ENCODE data around the gene SETD2. TPM values are rescaled to one million over a fixed set of nuclear protein-coding genes. Genes with fewer than 3 reads are reported as not detected.

The SETD2 gene
- total and polyA plus RNA-seq, 2 experiments from 2014 or later, result 11.9 to 37.8 TPM

DNA sequence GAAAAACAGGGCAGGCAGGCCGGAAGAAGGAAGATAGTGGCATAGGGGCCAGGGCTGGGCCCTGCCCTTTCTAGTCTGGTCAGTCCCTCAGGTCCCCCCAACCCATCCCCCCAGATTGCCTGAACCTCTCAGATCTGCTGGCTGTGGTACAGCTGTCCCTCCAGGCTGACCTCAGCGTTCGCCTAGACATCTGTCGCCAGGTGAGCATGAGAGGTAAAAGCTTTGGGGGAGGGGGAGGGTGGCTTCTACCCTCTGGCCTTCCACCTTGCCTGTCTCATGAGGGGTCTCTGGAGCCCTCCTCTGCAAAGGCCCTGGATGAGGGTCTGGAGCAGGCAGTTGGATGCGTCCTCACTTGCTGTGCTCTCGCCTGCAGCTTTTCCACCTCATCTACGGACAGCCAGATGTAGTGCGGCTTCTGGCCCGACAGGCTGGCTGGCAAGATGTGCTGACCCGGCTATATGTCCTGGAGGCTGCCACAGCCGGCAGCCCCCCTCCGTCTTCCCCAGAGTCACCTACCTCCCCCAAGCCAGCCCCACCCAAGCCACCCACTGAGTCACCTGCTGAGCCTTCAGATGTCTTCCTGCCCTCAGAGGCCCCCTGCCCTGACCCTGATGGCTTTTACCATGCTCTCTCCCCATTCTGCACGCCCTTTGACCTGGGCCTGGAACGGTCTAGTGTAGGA lies 164.3 kb downstream of the SETD2 start:
- Histone ChIP-seq H3K4me3 (no peak overlapping the region), H3K79me2 (no peaks in the 10 kb centered on the region), H3K4me2 (no peak overlapping the region), H3K27me3 (no peaks in the 10 kb centered on the region), H3K9me2 (replicated peaks; ENCODE audit: insufficient read depth) (no peaks in the 10 kb centered on the region), H3K27ac (no peak overlapping the region), H3K36me3 (replicated peaks; ENCODE audit: insufficient read depth, low read depth) (no peaks in the 10 kb centered on the region), H3K4me1 (ENCODE audit: insufficient read depth) (peaks cover 10% of the 10 kb centered on the region), H4K20me1 (ENCODE audit: insufficient read depth, poor library complexity, severe bottlenecking) (no peaks in the 10 kb centered on the region), H3K9me3 (ENCODE audit: low read depth) (no peaks in the 10 kb centered on the region), H2AFZ (no peak overlapping the region)
- DNase-seq (ENCODE audit: low spot score), result no peak
- WGBS (ENCODE audit: low lambda C conversion rate, missing lambda C conversion rate), result 94% methylated on average over 14 of the region's 14 CpGs
- TF ChIP-seq EZH2phosphoT487 (IDR thresholded peaks at IDR 0.05; ENCODE audit: low read depth, severe bottlenecking, unreplicated experiment), result no peak
- TF ChIP-seq, protein P1, sequence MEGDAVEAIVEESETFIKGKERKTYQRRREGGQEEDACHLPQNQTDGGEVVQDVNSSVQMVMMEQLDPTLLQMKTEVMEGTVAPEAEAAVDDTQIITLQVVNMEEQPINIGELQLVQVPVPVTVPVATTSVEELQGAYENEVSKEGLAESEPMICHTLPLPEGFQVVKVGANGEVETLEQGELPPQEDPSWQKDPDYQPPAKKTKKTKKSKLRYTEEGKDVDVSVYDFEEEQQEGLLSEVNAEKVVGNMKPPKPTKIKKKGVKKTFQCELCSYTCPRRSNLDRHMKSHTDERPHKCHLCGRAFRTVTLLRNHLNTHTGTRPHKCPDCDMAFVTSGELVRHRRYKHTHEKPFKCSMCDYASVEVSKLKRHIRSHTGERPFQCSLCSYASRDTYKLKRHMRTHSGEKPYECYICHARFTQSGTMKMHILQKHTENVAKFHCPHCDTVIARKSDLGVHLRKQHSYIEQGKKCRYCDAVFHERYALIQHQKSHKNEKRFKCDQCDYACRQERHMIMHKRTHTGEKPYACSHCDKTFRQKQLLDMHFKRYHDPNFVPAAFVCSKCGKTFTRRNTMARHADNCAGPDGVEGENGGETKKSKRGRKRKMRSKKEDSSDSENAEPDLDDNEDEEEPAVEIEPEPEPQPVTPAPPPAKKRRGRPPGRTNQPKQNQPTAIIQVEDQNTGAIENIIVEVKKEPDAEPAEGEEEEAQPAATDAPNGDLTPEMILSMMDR (IDR thresholded peaks at IDR 0.05; ENCODE audit: poor library complexity), result no peak
- TF ChIP-seq EZH2 (IDR thresholded peaks at IDR 0.05; ENCODE audit: borderline replicate concordance), result no peak

DNA sequence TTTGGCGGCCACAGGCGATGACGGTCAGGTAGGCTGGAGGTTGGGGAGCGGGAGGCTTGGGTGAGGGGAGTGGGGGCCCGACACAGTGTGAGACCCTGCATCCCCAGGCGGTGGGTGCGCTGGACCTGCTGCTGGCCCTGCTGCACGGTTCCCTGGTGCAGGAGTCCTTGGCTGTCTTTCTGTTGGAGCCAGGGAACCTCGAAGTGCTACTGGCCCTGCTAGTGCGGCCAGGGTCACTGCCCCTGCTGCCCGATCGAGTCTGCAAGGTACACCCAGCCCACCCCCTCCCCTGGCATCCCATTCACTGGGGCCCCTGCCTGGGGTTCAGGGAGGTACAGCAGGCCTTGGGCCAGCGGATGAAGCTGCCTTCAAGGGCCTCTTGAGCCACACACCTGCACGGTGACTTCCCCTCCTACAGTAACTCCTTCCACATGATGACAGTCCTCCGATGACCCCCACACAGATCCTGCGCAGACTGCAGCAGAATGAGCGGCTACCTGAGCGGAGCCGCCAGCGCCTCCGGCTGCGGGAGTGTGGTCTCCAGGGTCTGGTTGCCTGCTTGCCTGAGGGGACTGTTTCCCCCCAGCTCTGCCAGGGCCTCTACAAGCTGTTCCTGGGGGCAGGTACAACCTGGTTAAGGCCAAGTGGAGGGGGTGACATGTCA lies 164.9 kb downstream of the SETD2 start:
- no peak overlapping the region for H3K4me2 ChIP-seq
- no peaks in the 10 kb centered on the region for H3K36me3 ChIP-seq (replicated peaks; ENCODE audit: insufficient read depth, low read depth)

GRCh38 chr3:46998121-46998851 lies 165.6 kb downstream of the SETD2 start:
- H3K9me2 ChIP-seq (replicated peaks; ENCODE audit: insufficient read depth), result no peaks in the 10 kb centered on the region
- H3K27ac ChIP-seq, result peak overlapping the region; percentile 32
- peak; percentile 87 for DNase-seq (ENCODE audit: low spot score)
- H3K4me2 ChIP-seq, result no peak overlapping the region
- no peaks in the 10 kb centered on the region for H3K27me3 ChIP-seq
- H2AFZ ChIP-seq, result no peak overlapping the region
- H3K36me3 ChIP-seq (replicated peaks; ENCODE audit: insufficient read depth, low read depth), result no peaks in the 10 kb centered on the region
- no peaks in the 10 kb centered on the region for H4K20me1 ChIP-seq (ENCODE audit: insufficient read depth, poor library complexity, severe bottlenecking)
- H3K4me3 ChIP-seq, result no peak overlapping the region
- TF ChIP-seq EZH2phosphoT487 (IDR thresholded peaks at IDR 0.05; ENCODE audit: low read depth, severe bottlenecking, unreplicated experiment), result no peak
- TF ChIP-seq, protein P1 (IDR thresholded peaks at IDR 0.05; ENCODE audit: poor library complexity), result peak; percentile 71
- H3K9me3 ChIP-seq (ENCODE audit: low read depth), result no peaks in the 10 kb centered on the region
- no peaks in the 10 kb centered on the region for H3K79me2 ChIP-seq
- WGBS (ENCODE audit: low lambda C conversion rate, missing lambda C conversion rate), result 61% methylated on average over 27 of the region's 27 CpGs
- peaks cover 10% of the 10 kb centered on the region for H3K4me1 ChIP-seq (ENCODE audit: insufficient read depth)

More for the DNA sequence above, 164.9 kb downstream of the SETD2 start:
- Histone ChIP-seq H2AFZ (no peak overlapping the region), H3K9me2 (replicated peaks; ENCODE audit: insufficient read depth) (no peaks in the 10 kb centered on the region), H3K79me2 (no peaks in the 10 kb centered on the region), H3K4me1 (ENCODE audit: insufficient read depth) (peaks cover 10% of the 10 kb centered on the region), H3K27ac (no peak overlapping the region), H3K9me3 (ENCODE audit: low read depth) (no peaks in the 10 kb centered on the region), H4K20me1 (ENCODE audit: insufficient read depth, poor library complexity, severe bottlenecking) (no peaks in the 10 kb centered on the region), H3K27me3 (no peaks in the 10 kb centered on the region), H3K4me3 (no peak overlapping the region)
- TF ChIP-seq EZH2phosphoT487 (IDR thresholded peaks at IDR 0.05; ENCODE audit: low read depth, severe bottlenecking, unreplicated experiment) (no peak), EZH2 (IDR thresholded peaks at IDR 0.05; ENCODE audit: borderline replicate concordance) (no peak)
- TF ChIP-seq, protein P1 (IDR thresholded peaks at IDR 0.05; ENCODE audit: poor library complexity), result no peak
- no peak for DNase-seq (ENCODE audit: low spot score)
- 89% methylated on average over 21 of the region's 22 CpGs for WGBS (ENCODE audit: low lambda C conversion rate, missing lambda C conversion rate)
